ENCODE measurements around the gene KRTAP10-1. TPM values are rescaled to one million over a fixed set of nuclear protein-coding genes. Genes with fewer than 3 reads are reported as not detected.
"Not testable (repeated sequence)": the region's sequence is repeated elsewhere in the genome, so short reads cannot be mapped to it uniquely, and the experiment has no call there.

Gene KRTAP10-1
- total RNA-seq, 1 donor from 2014 or later: not detected

DNA sequence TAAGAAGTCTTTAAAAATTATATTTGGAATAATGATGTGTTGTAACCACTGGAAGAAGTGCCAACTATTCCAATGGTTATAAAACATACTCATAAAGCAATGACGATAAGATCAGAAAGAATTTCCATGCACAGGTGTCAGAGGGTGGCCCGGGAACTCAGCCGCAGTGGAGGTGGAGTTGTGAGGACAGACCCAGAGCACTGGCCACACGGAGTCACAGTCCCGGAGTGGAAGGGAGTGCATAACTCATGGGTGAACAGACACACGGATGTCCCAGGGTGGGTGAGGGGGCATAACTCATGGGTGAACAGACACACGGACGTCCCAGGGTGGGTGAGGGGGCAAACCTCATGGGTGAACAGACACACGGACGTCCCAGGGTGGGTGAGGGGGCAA lies 36.0 kb upstream of the KRTAP10-1 start:
- TF ChIP-seq, protein P1, sequence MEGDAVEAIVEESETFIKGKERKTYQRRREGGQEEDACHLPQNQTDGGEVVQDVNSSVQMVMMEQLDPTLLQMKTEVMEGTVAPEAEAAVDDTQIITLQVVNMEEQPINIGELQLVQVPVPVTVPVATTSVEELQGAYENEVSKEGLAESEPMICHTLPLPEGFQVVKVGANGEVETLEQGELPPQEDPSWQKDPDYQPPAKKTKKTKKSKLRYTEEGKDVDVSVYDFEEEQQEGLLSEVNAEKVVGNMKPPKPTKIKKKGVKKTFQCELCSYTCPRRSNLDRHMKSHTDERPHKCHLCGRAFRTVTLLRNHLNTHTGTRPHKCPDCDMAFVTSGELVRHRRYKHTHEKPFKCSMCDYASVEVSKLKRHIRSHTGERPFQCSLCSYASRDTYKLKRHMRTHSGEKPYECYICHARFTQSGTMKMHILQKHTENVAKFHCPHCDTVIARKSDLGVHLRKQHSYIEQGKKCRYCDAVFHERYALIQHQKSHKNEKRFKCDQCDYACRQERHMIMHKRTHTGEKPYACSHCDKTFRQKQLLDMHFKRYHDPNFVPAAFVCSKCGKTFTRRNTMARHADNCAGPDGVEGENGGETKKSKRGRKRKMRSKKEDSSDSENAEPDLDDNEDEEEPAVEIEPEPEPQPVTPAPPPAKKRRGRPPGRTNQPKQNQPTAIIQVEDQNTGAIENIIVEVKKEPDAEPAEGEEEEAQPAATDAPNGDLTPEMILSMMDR (IDR thresholded peaks at IDR 0.05; ENCODE audit: insufficient read depth, low read length, severe bottlenecking): no peak
- FAIRE-seq (no peak), DNase-seq (ENCODE audit: low read depth) (no peak)
- Histone ChIP-seq H3K27me3 (ENCODE audit: control insufficient read depth, insufficient read depth, low read length) (no peaks in the 10 kb centered on the region), H3K36me3 (ENCODE audit: control insufficient read depth, insufficient read depth, low read length) (no peaks in the 10 kb centered on the region), H3K4me3 (ENCODE audit: low read depth, low read length) (no peak overlapping the region)

DNA sequence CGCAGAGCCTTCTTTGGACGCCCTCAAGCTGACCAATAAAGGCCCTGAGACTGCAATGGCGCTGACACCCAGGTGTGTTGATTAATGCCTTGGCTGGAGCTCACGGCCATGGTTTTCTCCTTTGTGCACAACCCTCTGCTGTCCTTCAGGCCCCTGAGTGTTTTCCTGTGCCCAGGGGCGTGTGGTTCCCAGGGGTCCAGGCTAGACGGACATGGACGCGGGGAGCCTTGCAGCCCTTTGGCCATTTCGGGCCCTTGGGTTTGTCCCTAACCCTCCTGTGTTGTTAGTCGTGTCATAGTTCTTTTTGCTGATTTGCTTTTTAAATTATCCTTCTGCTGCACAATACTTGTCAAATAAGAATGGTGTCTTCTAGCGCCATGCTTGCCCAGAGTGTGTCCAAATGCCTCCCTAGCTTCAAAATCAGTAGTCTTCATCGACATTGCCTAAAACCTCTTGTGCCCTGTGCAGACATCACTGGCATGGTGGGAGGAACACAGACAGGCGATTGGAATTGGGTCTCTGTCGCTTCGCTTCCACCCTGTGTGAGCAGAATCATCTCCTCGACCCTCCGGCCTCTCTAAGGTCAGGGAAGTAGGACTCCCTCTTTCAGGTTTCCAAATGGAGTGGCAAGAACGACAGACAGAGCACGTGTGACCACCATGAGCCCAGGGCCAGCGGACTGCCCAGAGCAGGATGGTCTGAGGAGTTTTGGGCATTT lies 35.5 kb upstream of the KRTAP10-1 start:
- H3K36me3 ChIP-seq (ENCODE audit: control insufficient read depth, insufficient read depth, low read length): no peaks in the 10 kb centered on the region
- DNase-seq (ENCODE audit: low read depth) (no peak), FAIRE-seq (no peak)
- TF ChIP-seq, protein P1 (IDR thresholded peaks at IDR 0.05; ENCODE audit: insufficient read depth, low read length, severe bottlenecking): no peak
- H3K27me3 ChIP-seq (ENCODE audit: control insufficient read depth, insufficient read depth, low read length): no peaks in the 10 kb centered on the region
- H3K4me3 ChIP-seq (ENCODE audit: low read depth, low read length): no peak overlapping the region

DNA sequence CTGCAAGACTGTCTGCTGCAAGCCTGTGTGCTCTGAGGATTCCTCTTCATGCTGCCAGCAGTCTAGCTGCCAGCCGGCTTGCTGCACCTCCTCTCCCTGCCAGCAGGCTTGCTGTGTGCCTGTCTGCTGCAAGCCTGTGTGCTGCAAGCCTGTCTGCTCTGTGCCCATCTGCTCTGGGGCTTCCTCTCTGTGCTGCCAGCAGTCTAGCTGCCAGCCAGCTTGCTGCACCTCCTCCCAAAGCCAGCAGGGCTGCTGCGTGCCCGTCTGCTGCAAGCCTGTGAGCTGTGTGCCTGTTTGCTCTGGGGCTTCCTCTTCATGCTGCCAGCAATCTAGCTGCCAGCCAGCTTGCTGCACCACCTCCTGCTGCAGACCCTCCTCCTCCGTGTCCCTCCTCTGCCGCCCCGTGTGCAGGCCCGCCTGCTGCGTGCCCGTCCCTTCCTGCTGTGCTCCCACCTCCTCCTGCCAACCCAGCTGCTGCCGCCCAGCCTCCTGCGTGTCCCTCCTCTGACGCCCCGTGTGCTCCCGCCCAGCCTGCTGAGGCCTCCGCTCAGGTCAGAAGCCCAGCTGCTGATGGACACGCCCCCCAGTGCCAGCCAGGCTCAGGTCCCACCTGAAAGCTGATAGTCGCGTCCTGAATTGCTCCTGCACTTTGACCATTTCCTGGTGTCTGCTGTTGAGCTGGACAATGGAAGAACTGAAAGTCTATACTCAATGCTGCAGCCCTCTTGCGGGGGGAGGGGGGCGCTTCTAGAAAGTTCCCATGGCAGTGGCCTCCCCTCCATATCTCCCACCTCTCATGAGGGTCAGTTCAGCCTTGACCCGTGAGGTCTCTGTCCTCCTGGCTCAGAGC lies 34.7 kb upstream of the KRTAP10-1 start:
- Histone ChIP-seq H3K36me3 (ENCODE audit: control insufficient read depth, insufficient read depth, low read length) (no peaks in the 10 kb centered on the region), H3K27me3 (ENCODE audit: control insufficient read depth, insufficient read depth, low read length) (no peaks in the 10 kb centered on the region), H3K4me3 (ENCODE audit: low read depth, low read length) (no peak overlapping the region)
- FAIRE-seq (no peak), DNase-seq (ENCODE audit: low read depth) (no peak)
- TF ChIP-seq, protein P1 (IDR thresholded peaks at IDR 0.05; ENCODE audit: insufficient read depth, low read length, severe bottlenecking): no peak

DNA sequence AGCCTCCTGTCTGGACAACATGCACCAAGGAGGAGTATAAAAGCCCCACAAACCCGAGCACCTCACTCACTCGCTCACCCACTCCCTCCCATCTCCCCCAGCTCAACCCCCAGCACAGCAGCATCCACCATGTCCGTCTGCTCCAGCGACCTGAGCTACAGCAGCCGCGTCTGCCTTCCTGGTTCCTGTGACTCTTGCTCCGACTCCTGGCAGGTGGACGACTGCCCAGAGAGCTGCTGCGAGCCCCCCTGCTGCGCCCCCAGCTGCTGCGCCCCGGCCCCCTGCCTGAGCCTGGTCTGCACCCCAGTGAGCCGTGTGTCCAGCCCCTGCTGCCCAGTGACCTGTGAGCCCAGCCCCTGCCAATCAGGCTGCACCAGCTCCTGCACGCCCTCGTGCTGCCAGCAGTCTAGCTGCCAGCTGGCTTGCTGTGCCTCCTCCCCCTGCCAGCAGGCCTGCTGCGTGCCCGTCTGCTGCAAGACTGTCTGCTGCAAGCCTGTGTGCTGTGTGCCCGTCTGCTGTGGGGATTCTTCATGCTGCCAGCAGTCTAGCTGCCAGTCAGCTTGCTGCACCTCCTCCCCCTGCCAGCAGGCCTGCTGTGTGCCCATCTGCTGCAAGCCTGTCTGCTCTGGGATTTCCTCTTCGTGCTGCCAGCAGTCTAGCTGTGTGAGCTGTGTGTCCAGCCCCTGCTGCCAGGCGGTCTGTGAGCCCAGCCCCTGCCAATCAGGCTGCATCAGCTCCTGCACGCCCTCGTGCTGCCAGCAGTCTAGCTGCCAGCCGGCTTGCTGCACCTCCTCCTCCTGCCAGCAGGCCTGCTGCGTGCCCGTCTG lies 33.8 kb upstream of the KRTAP10-1 start, which contains the start of gene KRTAP10-4:
Gene KRTAP10-4 (plus strand): TSS at position 100 of the 827 bp plus-strand sequence. CDS start 30 bp downstream, at position 130.
- not testable (repeated sequence) for FAIRE-seq; DNase-seq (ENCODE audit: low read depth); H3K36me3 ChIP-seq (ENCODE audit: control insufficient read depth, insufficient read depth, low read length); H3K4me3 ChIP-seq (ENCODE audit: low read depth, low read length); H3K27me3 ChIP-seq (ENCODE audit: control insufficient read depth, insufficient read depth, low read length)

DNA sequence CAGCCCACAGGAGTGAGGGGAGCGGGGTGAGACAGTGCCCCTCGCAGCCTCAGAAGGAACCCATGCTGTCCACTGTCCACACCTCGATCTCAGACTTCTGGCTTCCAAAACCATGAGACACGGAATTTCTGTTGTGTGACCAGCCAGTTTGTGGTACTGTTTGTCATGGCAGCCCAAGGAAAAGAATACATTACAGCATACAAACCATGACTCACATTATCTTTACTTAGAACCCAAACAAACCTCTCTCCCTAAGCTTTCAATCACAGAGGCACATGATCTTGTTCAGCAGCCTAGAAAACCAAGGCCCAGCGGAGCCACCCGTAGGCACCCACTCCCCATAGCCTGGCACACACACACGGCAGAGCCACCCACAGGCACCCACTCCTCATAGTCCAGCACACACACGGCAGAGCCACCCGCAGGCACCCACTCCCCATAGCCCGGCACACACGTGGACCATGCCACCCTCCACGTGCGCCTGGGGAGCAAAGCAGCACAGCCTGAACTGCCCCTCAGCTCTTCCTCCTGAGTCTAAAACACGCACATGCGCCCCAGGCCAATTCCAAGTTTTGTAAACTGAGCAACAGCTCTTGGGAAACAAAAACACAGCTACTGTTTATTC lies 33.1 kb upstream of the KRTAP10-1 start:
- Histone ChIP-seq H3K36me3 (ENCODE audit: control insufficient read depth, insufficient read depth, low read length) (no peaks in the 10 kb centered on the region), H3K27me3 (ENCODE audit: control insufficient read depth, insufficient read depth, low read length) (no peaks in the 10 kb centered on the region), H3K4me3 (ENCODE audit: low read depth, low read length) (no peak overlapping the region)
- TF ChIP-seq, protein P1 (IDR thresholded peaks at IDR 0.05; ENCODE audit: insufficient read depth, low read length, severe bottlenecking): no peak
- DNase-seq (ENCODE audit: low read depth) (no peak), FAIRE-seq (peak; percentile 89)
